Activated CD4-positive, CD25-positive, alpha-beta regulatory T cell (primary cell): Measurements from ENCODE around the gene AMMECR1.
A peak's percentile ranks its signal among the peaks of the same experiment; 100 is the strongest.
"Not testable (repeated sequence)": the region's sequence is repeated elsewhere in the genome, so short reads cannot be mapped to it uniquely, and the experiment has no call there.

Experiments used
- DNase-seq, 4 experiments: peaks; one replicate each; lab custom pipeline; 2025; lab: John Stamatoyannopoulos, UW

The AMMECR1 gene

GRCh38 chrX:110170029-110170428, 147.9 kb downstream of the AMMECR1 start:
- DNase-seq = no peak

- DNase-seq = no peak
These were observed 149.3 kb downstream of the AMMECR1 start for GRCh38 chrX:110168585-110168984.

- peak; percentile 6 to 15 (median 10) for DNase-seq
These were observed 149.9 kb downstream of the AMMECR1 start for GRCh38 chrX:110167952-110168451.

- DNase-seq = no peak
These were observed 154.4 kb downstream of the AMMECR1 start for GRCh38 chrX:110163488-110163887.

GRCh38 chrX:110162867-110163266, 155.0 kb downstream of the AMMECR1 start:
- no peak for DNase-seq

GRCh38 chrX:110162131-110162530, 155.8 kb downstream of the AMMECR1 start:
- no peak for DNase-seq

GRCh38 chrX:110161361-110161686, 156.6 kb downstream of the AMMECR1 start:
- DNase-seq = no peak

GRCh38 chrX:110159865-110160264, 158.0 kb downstream of the AMMECR1 start:
- no peak for DNase-seq

- no peak for DNase-seq
These were observed 158.7 kb downstream of the AMMECR1 start for GRCh38 chrX:110159235-110159634.

- no peak for DNase-seq
These were observed 160.4 kb downstream of the AMMECR1 start for GRCh38 chrX:110157444-110157843.

GRCh38 chrX:110156167-110156754, 161.6 kb downstream of the AMMECR1 start:
- no peak for DNase-seq

- DNase-seq = no peak
These were observed 162.1 kb downstream of the AMMECR1 start for GRCh38 chrX:110155759-110156158.

GRCh38 chrX:110154328-110154727, 163.6 kb downstream of the AMMECR1 start:
- not testable (repeated sequence) for DNase-seq

- no peak for DNase-seq
These were observed 164.0 kb downstream of the AMMECR1 start for GRCh38 chrX:110153896-110154295.

GRCh38 chrX:110153244-110153643, 164.6 kb downstream of the AMMECR1 start:
- no peak for DNase-seq

- DNase-seq = no peak
These were observed 171.4 kb downstream of the AMMECR1 start for GRCh38 chrX:110146521-110146920.

GRCh38 chrX:110145854-110146253, 172.0 kb downstream of the AMMECR1 start:
- peak in 1 of 4 experiments; percentile 0 for DNase-seq

- DNase-seq = no peak
These were observed 172.6 kb downstream of the AMMECR1 start for GRCh38 chrX:110145311-110145710.
